ENCODE results near the gene KCNC3. TPM values are rescaled to one million over a fixed set of nuclear protein-coding genes. Genes with fewer than 3 reads are reported as not detected.
"Not testable (repeated sequence)": the region's sequence is repeated elsewhere in the genome, so short reads cannot be mapped to it uniquely, and the experiment has no call there.

KCNC3 gene
- total RNA-seq, 2 donors from 2014 or later = 3.6 to 10.6 TPM

GRCh38 chr19:50359328-50359818 is 30.2 kb upstream of the KCNC3 start:
- TF ChIP-seq POLR2A (IDR thresholded peaks at IDR 0.05) = no peak
- TF ChIP-seq CTCF (IDR thresholded peaks at IDR 0.05) = no peak
- DNase-seq (ENCODE audit: low spot score) = no peak
- H3K27ac ChIP-seq = no peak overlapping the region
- H3K27me3 ChIP-seq (replicated peaks; ENCODE audit: insufficient read depth) = no peaks in the 10 kb centered on the region
- H3K4me3 ChIP-seq = no peak overlapping the region
- intact Hi-C loops (cut with DNase I) = no loop called here
- no peaks in the 10 kb centered on the region for H3K36me3 ChIP-seq
- H3K4me1 ChIP-seq (replicated peaks) = no peaks in the 10 kb centered on the region
- WGBS = 92% methylated on average over 11 of the region's 11 CpGs
- H3K9me3 ChIP-seq = no peaks in the 10 kb centered on the region

GRCh38 chr19:50358483-50359327 is 29.5 kb upstream of the KCNC3 start:
- H3K4me3 ChIP-seq = peak overlapping the region; percentile 35 to 38
- TF ChIP-seq POLR2A (IDR thresholded peaks at IDR 0.05) (no peak), POLR2AphosphoS5 (IDR thresholded peaks at IDR 0.05) (peak; percentile 40)
- no peaks in the 10 kb centered on the region for H3K36me3 ChIP-seq
- H3K27ac ChIP-seq = peak overlapping the region; percentile 71 to 79
- no peak for DNase-seq (ENCODE audit: low spot score)
- intact Hi-C loops (cut with DNase I) = no loop called here
- H3K27me3 ChIP-seq (replicated peaks; ENCODE audit: insufficient read depth) = no peaks in the 10 kb centered on the region
- no peaks in the 10 kb centered on the region for H3K9me3 ChIP-seq
- 48% methylated on average over 54 of the region's 54 CpGs for WGBS
- H3K4me1 ChIP-seq (replicated peaks) = no peaks in the 10 kb centered on the region

GRCh38 chr19:50357178-50358100 is 28.3 kb upstream of the KCNC3 start:
- Histone ChIP-seq H3K36me3 (no peaks in the 10 kb centered on the region), H3K9me3 (no peaks in the 10 kb centered on the region), H3K27ac (peak overlapping the region; percentile 71 to 79), H3K27me3 (replicated peaks; ENCODE audit: insufficient read depth) (no peaks in the 10 kb centered on the region), H3K4me1 (replicated peaks) (no peaks in the 10 kb centered on the region), H3K4me3 (peak overlapping the region; percentile 29 to 35)
- TF ChIP-seq POLR2A (IDR thresholded peaks at IDR 0.05) (no peak), POLR2AphosphoS5 (IDR thresholded peaks at IDR 0.05) (peak; percentile 37), CTCF (IDR thresholded peaks at IDR 0.05) (peak; percentile 75 to 92 (median 84))
- WGBS = 25% methylated on average over 54 of the region's 54 CpGs
- DNase-seq (ENCODE audit: low spot score) = peak; percentile 62
- intact Hi-C loops (cut with DNase I) = loop anchor here (2.0 kb wide), 1 partner anchor 425 kb away; no protein-coding TSS in a partner anchor

GRCh38 chr19:50356691-50357177 is 27.6 kb upstream of the KCNC3 start:
- no peaks in the 10 kb centered on the region for H3K36me3 ChIP-seq
- H3K27ac ChIP-seq = peak overlapping the region in 1 of 2 donors; percentile 79
- WGBS = 48% methylated on average over 13 of the region's 13 CpGs
- TF ChIP-seq CTCF (IDR thresholded peaks at IDR 0.05) (no peak), POLR2A (IDR thresholded peaks at IDR 0.05) (no peak), POLR2AphosphoS5 (IDR thresholded peaks at IDR 0.05) (no peak)
- no peaks in the 10 kb centered on the region for H3K9me3 ChIP-seq
- DNase-seq (ENCODE audit: low spot score) = no peak
- intact Hi-C loops (cut with DNase I) = loop anchor here (2.0 kb wide), 1 partner anchor 426 kb away; no protein-coding TSS in a partner anchor
- no peaks in the 10 kb centered on the region for H3K27me3 ChIP-seq (replicated peaks; ENCODE audit: insufficient read depth)
- peak overlapping the region in 1 of 2 donors; percentile 35 for H3K4me3 ChIP-seq
- no peaks in the 10 kb centered on the region for H3K4me1 ChIP-seq (replicated peaks)

- WGBS = 92% methylated on average over 7 of the region's 7 CpGs
- H3K27ac ChIP-seq; DNase-seq (ENCODE audit: low spot score); H3K4me1 ChIP-seq (replicated peaks); intact Hi-C loops (cut with DNase I); H3K27me3 ChIP-seq (replicated peaks; ENCODE audit: insufficient read depth); H3K9me3 ChIP-seq; H3K36me3 ChIP-seq; H3K4me3 ChIP-seq: not testable (repeated sequence)
Observed at GRCh38 chr19:50353487-50353880, 24.3 kb upstream of the KCNC3 start.
